ENCODE measurements around the gene IGSF9. TPM values are rescaled to one million over a fixed set of nuclear protein-coding genes. Genes with fewer than 3 reads are reported as not detected.

Gene IGSF9
- total RNA-seq, 2 donors from 2014 or later, result 7.5 to 9.2 TPM

DNA sequence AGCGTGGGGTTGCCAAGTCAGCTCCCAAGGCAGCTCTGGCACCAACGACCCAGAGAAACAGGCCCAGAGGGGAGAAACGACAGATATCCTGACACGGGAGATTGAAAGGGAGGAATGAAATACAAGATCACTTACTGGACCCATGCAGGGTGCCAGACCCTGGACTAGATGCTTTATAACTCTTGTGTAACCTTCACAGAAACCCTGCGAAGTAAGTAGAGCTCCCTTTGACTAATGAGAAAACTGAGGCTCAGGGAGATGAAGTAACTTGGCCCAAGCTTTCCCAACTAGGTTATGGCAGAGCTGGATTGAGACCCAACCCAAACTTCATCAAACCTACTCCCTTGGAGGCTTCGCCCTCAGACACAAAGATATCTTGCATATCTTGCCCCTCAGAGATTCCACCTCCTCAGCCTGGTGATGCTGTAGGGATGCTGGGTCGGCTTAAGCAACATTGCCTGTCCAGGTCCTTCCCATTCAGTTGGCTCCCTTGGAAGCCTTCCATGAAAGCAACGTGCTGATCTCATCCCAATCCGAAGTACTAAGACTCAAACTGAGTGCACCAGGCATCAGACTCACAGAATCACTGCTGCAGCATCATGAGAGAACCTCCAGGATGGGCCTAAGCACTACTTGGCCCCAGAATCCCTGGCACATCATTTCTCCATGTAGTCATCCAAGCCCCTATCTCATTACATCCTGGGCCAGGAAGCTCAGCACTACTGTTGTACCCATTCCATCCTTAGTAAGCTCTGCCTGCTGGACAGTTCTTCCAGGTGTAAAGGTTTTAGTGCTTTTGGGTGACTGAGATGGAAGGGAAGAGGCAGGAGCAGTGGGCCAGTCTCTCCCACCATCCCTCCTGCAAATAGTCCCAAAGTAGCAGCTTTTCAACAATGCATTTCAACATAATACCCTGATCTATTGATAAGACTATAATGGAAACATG, 1.1 kb upstream of the IGSF9 start:
- Mint-ChIP-seq H3K27me3 (ENCODE audit: insufficient read depth) (peaks cover 40% of the 10 kb centered on the region), H3K9me3 (no peaks in the 10 kb centered on the region), H3K4me3 (peak overlapping the region; percentile 70), H3K36me3 (ENCODE audit: low read depth) (no peaks in the 10 kb centered on the region), H3K27ac (no peak overlapping the region), H3K4me1 (peaks cover 16% of the 10 kb centered on the region)
- Histone ChIP-seq H3K36me3 (ENCODE audit: control insufficient read depth, insufficient read depth, low read length) (no peaks in the 10 kb centered on the region), H3K27ac (ENCODE audit: low read depth, low read length) (no peak overlapping the region), H3K4me1 (ENCODE audit: control insufficient read depth, insufficient read depth, low read length) (peaks cover 6% of the 10 kb centered on the region), H3K4me3 (ENCODE audit: low read length) (peak overlapping the region; percentile 68), H3K9ac (ENCODE audit: extremely low read depth, low read length, poor library complexity, severe bottlenecking) (no peak overlapping the region), H3K9me3 (ENCODE audit: control insufficient read depth, low read length) (no peaks in the 10 kb centered on the region), H3K27me3 (ENCODE audit: control insufficient read depth, insufficient read depth, low read length, poor library complexity, severe bottlenecking) (peaks cover 25% of the 10 kb centered on the region)
- DNase-seq, result peak; percentile 43
- TF ChIP-seq, protein P1, sequence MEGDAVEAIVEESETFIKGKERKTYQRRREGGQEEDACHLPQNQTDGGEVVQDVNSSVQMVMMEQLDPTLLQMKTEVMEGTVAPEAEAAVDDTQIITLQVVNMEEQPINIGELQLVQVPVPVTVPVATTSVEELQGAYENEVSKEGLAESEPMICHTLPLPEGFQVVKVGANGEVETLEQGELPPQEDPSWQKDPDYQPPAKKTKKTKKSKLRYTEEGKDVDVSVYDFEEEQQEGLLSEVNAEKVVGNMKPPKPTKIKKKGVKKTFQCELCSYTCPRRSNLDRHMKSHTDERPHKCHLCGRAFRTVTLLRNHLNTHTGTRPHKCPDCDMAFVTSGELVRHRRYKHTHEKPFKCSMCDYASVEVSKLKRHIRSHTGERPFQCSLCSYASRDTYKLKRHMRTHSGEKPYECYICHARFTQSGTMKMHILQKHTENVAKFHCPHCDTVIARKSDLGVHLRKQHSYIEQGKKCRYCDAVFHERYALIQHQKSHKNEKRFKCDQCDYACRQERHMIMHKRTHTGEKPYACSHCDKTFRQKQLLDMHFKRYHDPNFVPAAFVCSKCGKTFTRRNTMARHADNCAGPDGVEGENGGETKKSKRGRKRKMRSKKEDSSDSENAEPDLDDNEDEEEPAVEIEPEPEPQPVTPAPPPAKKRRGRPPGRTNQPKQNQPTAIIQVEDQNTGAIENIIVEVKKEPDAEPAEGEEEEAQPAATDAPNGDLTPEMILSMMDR (conservative IDR thresholded peaks at IDR 0.05), result no peak
- 60 to 64% methylated on average over 7 to 9 of the region's 9 CpGs for WGBS, 2 experiments (ENCODE audit: insufficient coverage in 1 of 2, insufficient read length in 1 of 2)

DNA sequence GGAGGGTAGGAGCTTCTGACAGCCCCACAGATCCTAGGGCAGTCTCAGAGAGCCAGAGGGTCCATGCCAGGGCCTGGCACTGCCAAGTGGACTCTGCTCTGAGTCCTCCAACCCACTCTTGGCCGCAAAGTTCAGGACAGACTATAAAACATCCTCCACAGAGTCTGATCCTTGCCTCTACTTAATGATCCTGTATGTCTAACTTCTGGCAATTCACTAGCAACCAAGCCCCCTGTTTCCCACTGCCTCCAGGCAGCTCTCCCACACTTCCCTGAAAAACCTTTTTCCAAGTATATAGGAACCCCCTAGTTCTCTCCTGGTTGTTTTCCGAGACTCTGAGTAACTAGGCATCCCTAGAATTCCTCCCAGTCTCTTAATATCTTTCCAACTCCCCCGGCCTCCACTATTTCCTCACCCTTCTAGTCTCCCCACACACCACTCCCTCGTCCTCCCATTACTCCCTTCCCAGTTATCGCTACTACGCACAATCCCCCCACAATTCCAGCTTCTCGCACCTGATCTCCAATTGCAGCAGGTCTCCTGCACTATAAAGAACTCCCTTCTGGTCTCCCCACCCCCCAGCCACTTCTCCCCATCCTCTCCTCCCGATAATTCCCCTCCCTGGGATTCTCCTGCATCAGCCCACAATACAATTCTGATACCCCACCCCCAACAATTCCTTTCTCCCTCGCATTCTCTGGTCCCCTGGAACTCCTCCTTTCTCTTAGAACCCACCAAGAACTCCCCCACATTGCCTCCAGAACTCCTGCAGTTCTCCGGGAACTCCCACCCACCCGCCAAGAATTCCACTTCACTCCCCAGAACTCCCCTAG, 574 bp downstream of the IGSF9 start:
- Histone ChIP-seq H3K9me3 (ENCODE audit: control insufficient read depth, low read length) (no peaks in the 10 kb centered on the region), H3K27me3 (ENCODE audit: control insufficient read depth, insufficient read depth, low read length, poor library complexity, severe bottlenecking) (peaks cover 23% of the 10 kb centered on the region), H3K9ac (ENCODE audit: extremely low read depth, low read length, poor library complexity, severe bottlenecking) (no peak overlapping the region), H3K27ac (ENCODE audit: low read depth, low read length) (no peak overlapping the region), H3K36me3 (ENCODE audit: control insufficient read depth, insufficient read depth, low read length) (no peaks in the 10 kb centered on the region), H3K4me1 (ENCODE audit: control insufficient read depth, insufficient read depth, low read length) (peaks cover 19% of the 10 kb centered on the region), H3K4me3 (ENCODE audit: low read length) (peak overlapping the region; percentile 68)
- peak overlapping the region; percentile 70 for H3K4me3 Mint-ChIP-seq
- peaks cover 30% of the 10 kb centered on the region for H3K4me1 Mint-ChIP-seq
- no peaks in the 10 kb centered on the region for H3K36me3 Mint-ChIP-seq (ENCODE audit: low read depth)
- H3K27ac Mint-ChIP-seq, result no peak overlapping the region
- 37 to 39% methylated on average over 7 to 11 of the region's 11 CpGs for WGBS, 2 experiments (ENCODE audit: insufficient coverage in 1 of 2, insufficient read length in 1 of 2)
- TF ChIP-seq, protein P1 (conservative IDR thresholded peaks at IDR 0.05), result no peak
- peak; percentile 34 for DNase-seq
- H3K9me3 Mint-ChIP-seq, result no peaks in the 10 kb centered on the region
- peaks cover 32% of the 10 kb centered on the region for H3K27me3 Mint-ChIP-seq (ENCODE audit: insufficient read depth)

DNA sequence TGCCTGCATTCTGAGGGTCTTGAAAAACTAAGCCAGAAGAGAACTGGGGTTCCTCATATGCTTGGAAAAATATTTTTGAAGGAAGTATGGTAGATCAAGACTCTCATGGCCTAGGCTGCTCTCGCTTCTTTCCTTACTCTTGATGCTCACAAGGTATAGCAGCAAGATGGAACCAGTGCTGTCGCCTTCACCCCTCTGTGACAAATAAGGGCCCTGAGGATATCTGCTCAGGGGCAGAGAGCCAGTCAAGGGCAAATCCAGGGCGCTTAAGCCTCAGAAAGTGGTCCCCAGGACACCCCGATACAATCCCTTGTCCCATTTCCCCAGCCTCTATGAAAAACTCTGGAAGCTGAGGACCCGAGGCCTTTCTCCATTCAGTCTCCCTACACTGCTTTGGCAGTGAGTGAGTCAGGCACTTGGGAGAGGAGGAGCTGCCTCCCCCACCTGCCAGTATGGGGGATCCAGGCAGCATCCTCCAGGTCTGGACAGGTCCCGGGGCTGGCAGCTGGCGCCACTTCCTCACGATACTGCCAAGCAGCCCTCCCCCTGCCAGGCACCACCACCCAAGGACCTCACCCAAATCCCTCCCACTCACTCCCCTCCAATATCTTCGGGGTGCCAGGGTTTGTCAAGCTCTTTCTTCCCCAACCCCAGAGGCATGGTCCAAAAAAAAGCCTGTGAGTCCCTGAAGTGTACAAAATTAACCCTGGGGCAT, 1.3 kb downstream of the IGSF9 start:
- H3K4me3 Mint-ChIP-seq, result no peak overlapping the region
- H3K9me3 ChIP-seq (ENCODE audit: control insufficient read depth, low read length), result no peaks in the 10 kb centered on the region
- no peak overlapping the region for H3K4me3 ChIP-seq (ENCODE audit: low read length)
- H3K4me1 Mint-ChIP-seq, result peaks cover 37% of the 10 kb centered on the region
- H3K36me3 ChIP-seq (ENCODE audit: control insufficient read depth, insufficient read depth, low read length), result no peaks in the 10 kb centered on the region
- H3K36me3 Mint-ChIP-seq (ENCODE audit: low read depth), result no peaks in the 10 kb centered on the region
- H3K27me3 Mint-ChIP-seq (ENCODE audit: insufficient read depth), result peaks cover 30% of the 10 kb centered on the region
- H3K9ac ChIP-seq (ENCODE audit: extremely low read depth, low read length, poor library complexity, severe bottlenecking), result no peak overlapping the region
- peaks cover 21% of the 10 kb centered on the region for H3K4me1 ChIP-seq (ENCODE audit: control insufficient read depth, insufficient read depth, low read length)
- no peak overlapping the region for H3K27ac Mint-ChIP-seq
- no peaks in the 10 kb centered on the region for H3K9me3 Mint-ChIP-seq
- H3K27me3 ChIP-seq (ENCODE audit: control insufficient read depth, insufficient read depth, low read length, poor library complexity, severe bottlenecking), result peaks cover 23% of the 10 kb centered on the region
- TF ChIP-seq, protein P1 (conservative IDR thresholded peaks at IDR 0.05), result no peak
- H3K27ac ChIP-seq (ENCODE audit: low read depth, low read length), result no peak overlapping the region
- peak; percentile 41 for DNase-seq
- whole genome bisulfite sequencing, 2 experiments (ENCODE audit: insufficient coverage in 1 of 2, insufficient read length in 1 of 2), result 91 to 95% methylated on average over 7 to 9 of the region's 9 CpGs
